Activated CD4-positive, alpha-beta T cell treated with anti-CD3 and anti-CD28 coated beads for 24 hours (primary cell): ENCODE measurements around the gene MSI2.

Experiments
- DNase-seq, 2 donors: peaks; one replicate each; pipeline ENCODE4 v3.0.0-alpha.2; 2020; ENCODE audit warnings: low read depth in 2 of 2

Gene MSI2

GRCh38 chr17:57538736-57539456 lies 282.6 kb downstream of the MSI2 start:
- no peak for DNase-seq

DNA sequence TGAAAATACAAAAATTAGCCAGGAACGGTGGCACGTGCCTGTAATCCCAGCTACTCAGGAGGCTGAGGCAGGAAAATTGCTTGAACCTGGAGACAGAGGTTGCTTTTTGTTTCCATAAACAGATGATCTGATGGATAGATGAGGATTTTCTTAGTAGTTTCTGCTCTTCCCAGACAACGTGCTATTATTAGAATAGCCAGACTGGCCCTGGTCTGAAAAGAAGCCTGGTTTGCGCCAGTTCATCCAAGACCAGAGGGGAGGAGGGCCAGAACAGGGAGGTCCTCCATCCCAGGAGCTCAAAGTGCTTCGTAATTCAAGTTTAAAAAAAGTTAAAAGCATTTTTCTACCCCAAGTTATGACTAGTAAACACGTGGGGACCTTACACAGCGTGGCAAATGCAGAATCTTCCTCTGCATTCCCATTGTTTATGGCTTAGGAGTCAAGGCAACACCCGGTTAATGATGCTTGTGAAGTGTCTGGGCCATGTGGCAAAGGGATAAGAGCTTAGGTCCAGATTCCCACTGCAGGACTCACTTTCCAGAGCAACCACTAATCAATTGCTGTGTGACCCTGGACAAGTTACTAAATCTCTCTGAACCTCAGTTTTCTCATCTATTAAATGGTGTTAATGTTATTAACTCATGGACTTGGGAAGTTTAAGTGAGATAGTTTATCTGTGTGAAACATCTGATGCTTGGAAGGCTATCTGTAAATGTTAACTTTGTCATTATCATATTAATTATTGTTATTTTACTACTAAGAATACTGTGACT lies 283.4 kb downstream of the MSI2 start:
- no peak for DNase-seq

DNA sequence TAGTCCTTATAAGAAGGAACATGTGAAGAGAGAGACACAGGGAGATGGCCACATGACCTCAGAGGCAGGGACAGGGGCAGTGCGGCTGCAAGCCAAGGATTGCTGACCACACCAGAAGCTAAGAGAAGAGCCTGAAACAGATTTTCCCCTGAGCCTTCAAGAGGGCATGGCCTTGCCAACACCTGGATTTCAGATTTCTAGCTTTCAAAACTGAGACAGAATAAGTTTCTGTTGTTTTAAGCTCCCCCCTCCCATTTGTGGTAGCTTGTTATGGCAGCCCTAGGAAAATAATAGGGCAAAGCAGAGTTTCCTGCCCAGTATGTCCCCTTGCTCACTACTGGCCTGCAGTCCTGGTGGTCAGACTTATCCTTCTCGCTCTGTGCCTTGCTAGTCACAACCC lies 284.3 kb downstream of the MSI2 start:
- DNase-seq, result no peak

- no peak for DNase-seq
These were observed 284.7 kb downstream of the MSI2 start for GRCh38 chr17:57541049-57541448.

DNA sequence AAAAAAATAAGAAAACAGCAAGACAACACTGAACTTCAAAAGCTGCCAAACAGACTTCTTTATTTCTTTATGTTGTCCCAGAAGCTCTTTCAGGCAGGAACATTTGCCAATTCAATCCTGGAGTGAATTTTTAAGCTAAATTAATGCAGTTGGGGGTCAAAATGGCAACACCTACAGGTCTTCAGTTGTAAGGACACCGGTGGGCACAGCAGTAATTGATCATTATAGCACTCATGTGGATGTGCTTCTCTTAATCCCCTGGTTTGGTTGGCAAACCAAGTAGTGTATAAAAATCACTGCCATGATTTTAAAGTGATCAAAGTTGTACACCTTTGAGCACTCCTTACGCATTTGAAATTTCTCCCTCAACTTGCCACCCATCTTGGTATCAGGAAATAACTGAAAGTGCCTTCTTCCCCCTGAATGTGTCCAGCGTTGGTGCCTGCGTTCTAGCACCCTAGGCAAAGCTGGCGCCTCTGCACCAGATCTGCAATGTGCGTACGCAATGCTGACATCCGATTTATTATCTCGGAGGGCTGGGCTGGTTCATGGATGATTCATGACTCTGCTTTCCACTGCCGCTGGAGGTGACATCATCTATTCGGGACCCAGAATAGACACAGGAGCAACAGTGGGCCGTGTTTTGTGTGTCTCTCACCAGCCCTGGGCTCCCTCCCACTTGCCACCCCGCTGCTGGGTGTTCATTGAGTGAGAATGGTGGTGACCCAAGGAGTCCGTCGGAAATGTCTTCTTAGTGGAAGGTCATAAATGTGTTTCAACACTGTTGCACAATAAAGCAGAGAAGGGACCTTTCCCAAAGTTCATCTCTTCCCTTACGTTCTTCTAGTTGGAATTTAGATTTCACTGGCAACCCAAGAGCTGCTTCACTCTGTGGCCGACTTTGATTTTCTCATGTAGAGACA lies 285.4 kb downstream of the MSI2 start:
- DNase-seq, result no peak

DNA sequence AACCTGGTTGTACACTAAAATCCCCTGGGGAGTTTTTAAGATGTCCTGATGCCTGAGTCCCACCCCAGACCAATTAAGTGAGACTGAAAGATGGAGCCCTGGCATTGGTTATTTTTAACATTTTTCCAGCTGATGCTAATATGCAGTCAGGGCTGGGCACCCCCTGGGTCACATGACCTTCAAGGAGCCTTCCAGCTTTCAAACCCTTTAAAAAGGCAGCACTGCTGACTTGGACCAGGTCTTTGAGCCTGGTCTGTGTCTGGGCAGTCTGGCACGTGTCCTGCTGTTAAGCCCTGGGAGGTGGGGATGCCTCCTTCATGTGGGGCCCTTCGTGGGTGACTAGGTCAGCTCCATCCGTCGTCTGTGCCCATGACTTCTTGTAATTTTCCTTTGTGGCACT lies 286.2 kb downstream of the MSI2 start:
- DNase-seq, result no peak

GRCh38 chr17:57543230-57543629 lies 286.9 kb downstream of the MSI2 start:
- DNase-seq, result no peak

DNA sequence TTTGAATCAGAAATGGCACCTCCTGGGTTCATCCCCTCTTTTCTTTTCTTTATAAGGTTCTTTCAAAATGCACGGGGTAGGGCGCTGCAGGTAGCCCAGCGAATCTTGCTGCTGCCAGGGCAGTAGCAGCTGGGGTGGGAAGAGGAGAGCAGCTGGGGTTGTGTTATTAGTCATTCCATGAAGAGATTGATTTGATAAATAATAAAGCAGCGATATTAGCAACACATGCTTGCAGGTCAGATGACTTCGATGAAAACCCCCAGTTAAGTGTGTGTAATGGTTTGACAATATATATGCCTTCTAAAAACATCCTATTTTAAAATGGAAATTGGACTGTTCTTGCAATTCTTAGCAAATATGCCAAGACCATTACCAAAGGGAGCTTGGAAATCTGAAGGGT lies 288.1 kb downstream of the MSI2 start:
- DNase-seq, result no peak

- no peak for DNase-seq
These were observed 288.6 kb downstream of the MSI2 start for GRCh38 chr17:57544834-57545463.

DNA sequence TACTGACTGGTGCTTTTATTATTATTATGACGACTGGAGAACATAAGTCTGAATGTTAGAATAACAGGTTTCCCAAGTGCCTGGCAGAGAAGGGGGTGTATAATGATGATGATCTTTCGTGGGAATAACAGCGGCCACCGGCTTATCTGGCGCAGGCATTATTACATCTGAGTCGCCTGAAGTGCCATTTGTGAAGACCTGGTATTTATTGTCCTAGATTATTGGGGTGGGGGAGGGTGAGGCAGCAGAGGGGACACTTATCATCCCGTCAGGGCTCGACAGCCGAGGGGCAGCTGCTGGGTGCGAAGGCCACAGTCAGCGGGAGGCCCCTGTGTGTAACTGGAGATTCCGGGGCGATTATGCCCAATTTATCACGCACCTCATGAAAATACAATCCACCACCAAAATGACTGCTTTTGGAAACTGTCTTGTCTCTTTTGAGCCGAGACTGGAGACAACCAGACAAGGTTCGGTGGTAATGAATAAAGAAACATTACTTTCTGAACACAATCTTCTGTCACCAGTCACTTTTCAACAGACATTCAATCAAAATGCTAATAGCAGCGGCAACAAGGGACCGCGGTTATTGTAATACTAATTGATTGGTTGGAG lies 289.5 kb downstream of the MSI2 start:
- DNase-seq, result no peak

- DNase-seq, result no peak
These were observed 292.4 kb downstream of the MSI2 start for GRCh38 chr17:57548421-57549410.

- no peak for DNase-seq
These were observed 293.1 kb downstream of the MSI2 start for GRCh38 chr17:57549468-57549867.

DNA sequence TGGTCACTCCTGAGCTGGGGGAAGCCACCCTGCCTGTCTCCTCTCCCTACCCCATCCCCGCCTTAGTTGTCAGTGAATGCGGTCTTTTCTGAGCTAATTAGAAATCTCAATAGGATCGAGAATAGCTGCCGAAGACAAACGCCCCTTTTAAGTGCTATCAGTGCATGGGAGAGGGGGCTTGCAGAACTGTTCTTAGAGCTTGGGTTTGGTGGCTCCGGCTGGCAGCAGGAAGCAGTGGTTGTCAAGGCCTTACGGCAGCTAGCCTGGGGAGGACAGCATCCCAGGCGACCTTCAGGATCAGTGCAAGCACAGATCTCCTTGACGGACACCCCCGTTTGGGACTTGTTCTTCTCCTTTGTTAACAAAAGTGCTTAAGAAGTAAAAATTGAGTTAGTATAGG lies 293.7 kb downstream of the MSI2 start:
- no peak for DNase-seq

GRCh38 chr17:57550668-57551315 lies 294.5 kb downstream of the MSI2 start:
- DNase-seq, result no peak

DNA sequence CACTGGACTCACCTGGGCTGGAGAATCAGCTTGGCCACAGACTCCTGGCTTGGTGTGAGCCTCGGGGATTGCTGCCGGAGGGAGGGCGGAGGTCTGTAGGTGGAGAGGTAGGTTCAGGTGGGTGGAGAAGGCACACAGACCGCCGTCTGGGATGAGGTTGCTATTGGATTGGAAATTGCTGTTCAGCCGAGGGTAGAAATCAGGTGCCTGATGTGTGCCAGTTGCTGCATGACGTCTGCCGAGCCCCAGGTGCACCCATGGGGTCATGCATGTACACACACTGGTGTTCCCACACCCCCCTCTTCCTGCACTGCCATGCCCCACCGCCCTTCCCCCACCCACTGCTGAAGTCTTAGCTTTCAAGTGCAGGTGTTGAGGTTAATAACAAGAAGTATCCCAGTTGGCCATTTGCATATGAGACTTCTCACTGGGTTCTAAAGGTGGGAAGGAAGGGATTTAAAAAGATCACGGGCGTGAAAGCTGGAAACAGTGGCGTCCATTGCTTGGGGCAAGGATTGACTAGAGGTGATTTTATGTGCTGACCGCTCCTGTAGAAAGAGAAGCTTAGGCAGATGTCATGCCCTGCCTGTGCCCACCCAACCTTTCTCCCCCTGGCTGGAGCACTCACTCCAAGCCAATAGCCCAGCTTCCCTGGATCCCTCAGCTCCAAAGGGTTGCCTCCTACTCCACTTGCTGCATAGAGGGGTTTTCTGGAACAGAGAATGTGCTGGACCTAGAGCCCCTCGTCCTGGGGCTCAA lies 295.2 kb downstream of the MSI2 start:
- no peak for DNase-seq

DNA sequence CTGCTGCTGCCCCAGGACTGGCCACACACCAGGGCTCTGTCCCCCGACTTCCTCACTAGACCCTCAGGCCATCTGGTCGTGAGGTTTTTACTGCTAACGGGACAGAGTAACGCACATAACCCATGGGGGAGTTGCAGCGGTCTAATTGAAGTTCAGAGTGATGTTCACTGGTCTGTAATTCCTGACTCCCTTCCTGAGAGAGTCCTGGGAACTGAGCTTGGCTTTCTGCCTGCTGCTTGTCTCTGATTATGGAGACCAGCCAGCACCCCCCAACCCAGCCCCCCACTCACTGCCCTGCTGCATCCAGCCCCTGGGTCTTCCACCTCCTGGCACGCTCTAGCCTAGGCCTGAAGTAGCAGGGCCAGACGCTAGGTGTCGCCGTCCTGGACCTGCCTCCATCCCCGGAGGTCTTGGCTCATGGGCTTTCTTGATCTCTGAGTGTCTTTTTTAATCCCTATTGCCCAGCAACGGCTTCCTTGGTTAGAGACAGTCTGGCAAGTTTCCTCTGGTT lies 295.8 kb downstream of the MSI2 start:
- DNase-seq, result peak in 1 of 2 donors; percentile 10

DNA sequence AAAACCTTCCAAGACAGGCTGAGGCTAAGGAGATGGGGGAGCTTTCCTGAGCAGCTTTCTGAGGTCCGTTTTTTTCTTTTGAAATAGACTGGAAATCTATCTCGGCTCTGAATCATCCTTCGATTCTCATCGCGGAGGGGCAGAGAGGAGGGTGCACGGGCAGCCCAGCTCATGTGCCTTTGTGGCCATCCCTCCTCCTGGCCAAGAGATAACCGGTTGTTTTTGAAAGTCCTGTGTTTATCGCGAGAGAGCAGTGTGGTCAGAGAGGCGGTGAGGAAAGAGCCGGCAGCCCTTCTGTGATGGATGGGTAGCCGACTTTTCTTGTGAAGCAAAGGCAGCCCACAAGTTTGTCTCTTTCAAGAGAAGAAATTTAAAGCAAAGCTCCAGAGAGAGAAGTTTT lies 297.2 kb downstream of the MSI2 start:
- no peak for DNase-seq

DNA sequence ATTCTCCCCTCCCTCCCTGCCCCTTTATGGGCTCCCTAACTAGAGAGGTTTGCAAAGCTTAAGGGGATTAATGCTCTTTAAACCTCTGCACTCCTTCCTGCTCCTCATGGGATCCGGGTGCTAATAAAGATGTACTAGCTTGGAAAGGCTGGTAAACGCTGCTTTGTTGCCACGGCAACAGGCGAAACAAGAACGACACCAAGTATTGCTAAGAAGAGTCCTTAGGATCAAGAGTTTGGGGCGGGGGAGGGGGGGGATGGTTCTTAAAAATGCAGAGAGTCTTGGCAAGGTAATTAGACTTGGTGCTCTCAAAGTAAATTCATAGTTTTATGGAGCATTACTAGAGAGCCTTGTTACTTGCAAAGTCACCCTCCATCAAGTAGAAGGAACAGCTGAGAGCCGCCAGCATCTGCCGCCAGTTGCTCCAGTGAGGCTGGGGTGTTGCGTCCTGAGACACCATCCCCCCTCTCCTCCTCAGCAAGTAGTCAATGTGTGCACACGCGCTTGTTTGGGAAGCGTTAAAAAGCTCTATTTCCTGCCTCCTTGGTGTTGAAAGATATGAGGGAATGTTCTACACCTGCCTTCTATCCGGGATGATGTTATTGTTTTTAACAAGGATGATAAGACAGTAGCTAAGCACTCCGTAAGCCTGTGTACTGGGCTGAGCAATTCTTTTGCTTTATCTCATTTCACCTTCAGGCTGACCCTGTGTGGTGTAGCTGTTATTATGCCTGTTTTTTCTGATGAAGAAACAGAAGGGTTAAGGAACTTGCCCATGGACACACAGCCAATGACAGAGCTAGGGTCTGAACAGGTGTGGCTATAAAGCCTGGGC lies 297.9 kb downstream of the MSI2 start:
- no peak for DNase-seq
